RWPE1 (cell line): ENCODE results near the gene WDFY4.

Experiments
- CTCF ChIA-PET: fragments of 350-600 bp; sonication (Branson Sonifier 250); formaldehyde crosslinking; extraction: SDS; loops from one replicate; lab custom pipeline; 2021; lab: Yijun Ruan, JAX
- POLR2A ChIA-PET: fragments of 400-600 bp; formaldehyde crosslinking; extraction: SDS; loops from one replicate; lab custom pipeline; 2020; ENCODE audit warnings: antibody characterized with exemption; ENCODE audit not compliant: low non-redundant PET; lab: Yijun Ruan, JAX
- DNase-seq: peaks from one replicate; pipeline ENCODE4 v3.0.0; 2012; ENCODE audit warnings: low spot score
- H3K27ac ChIP-seq: fragments of 450-650 bp; 2 replicates; pipeline ENCODE4 v1.5.1; 2017
- CTCF ChIP-seq: fragments of 450-650 bp; conservative IDR thresholded peaks from 2 replicates; pipeline ENCODE4 v1.5.1; 2017; ENCODE audit warnings: low read depth, mild to moderate bottlenecking

Gene WDFY4

GRCh38 chr10:48774416-48775205 is 89.9 kb downstream of the WDFY4 start:
- POLR2A ChIA-PET: no interaction called here
- no peak for DNase-seq
- CTCF ChIA-PET: no interaction called here

GRCh38 chr10:48775206-48775517 is 90.5 kb downstream of the WDFY4 start:
- DNase-seq: no peak
- H3K27ac ChIP-seq: no peak overlapping the region
- CTCF ChIA-PET: no interaction called here
- POLR2A ChIA-PET: no interaction called here
- TF ChIP-seq CTCF: no peak

More at GRCh38 chr10:48774416-48775205, 89.9 kb downstream of the WDFY4 start:
- H3K27ac ChIP-seq: no peak overlapping the region
- no peak for TF ChIP-seq CTCF

GRCh38 chr10:48776005-48776522 is 91.4 kb downstream of the WDFY4 start:
- ChIA-PET CTCF (no interaction called here), POLR2A (no interaction called here)
- H3K27ac ChIP-seq: no peak overlapping the region
- DNase-seq: no peak
- TF ChIP-seq CTCF: no peak

GRCh38 chr10:48776528-48776927 is 91.9 kb downstream of the WDFY4 start:
- ChIA-PET POLR2A (no interaction called here), CTCF (no interaction called here)
- H3K27ac ChIP-seq: no peak overlapping the region
- DNase-seq: no peak
- no peak for TF ChIP-seq CTCF

- no peak for DNase-seq
- ChIA-PET CTCF (no interaction called here), POLR2A (no interaction called here)
- no peak for TF ChIP-seq CTCF
- no peak overlapping the region for H3K27ac ChIP-seq
These were observed 92.4 kb downstream of the WDFY4 start for GRCh38 chr10:48777110-48777509.

- no peak overlapping the region for H3K27ac ChIP-seq
- ChIA-PET CTCF (no interaction called here), POLR2A (no interaction called here)
- no peak for DNase-seq
- no peak for TF ChIP-seq CTCF
These were observed 93.7 kb downstream of the WDFY4 start for GRCh38 chr10:48778193-48778857.
